ENCODE results near the gene APOBEC3A. TPM values are rescaled to one million over a fixed set of nuclear protein-coding genes. Genes with fewer than 3 reads are reported as not detected.
"Not testable (repeated sequence)": the region's sequence is repeated elsewhere in the genome, so short reads cannot be mapped to it uniquely, and the experiment has no call there.

Gene APOBEC3A
- total RNA-seq, 2 experiments from 2014 or later = 0.17 TPM; not detected in 1

DNA sequence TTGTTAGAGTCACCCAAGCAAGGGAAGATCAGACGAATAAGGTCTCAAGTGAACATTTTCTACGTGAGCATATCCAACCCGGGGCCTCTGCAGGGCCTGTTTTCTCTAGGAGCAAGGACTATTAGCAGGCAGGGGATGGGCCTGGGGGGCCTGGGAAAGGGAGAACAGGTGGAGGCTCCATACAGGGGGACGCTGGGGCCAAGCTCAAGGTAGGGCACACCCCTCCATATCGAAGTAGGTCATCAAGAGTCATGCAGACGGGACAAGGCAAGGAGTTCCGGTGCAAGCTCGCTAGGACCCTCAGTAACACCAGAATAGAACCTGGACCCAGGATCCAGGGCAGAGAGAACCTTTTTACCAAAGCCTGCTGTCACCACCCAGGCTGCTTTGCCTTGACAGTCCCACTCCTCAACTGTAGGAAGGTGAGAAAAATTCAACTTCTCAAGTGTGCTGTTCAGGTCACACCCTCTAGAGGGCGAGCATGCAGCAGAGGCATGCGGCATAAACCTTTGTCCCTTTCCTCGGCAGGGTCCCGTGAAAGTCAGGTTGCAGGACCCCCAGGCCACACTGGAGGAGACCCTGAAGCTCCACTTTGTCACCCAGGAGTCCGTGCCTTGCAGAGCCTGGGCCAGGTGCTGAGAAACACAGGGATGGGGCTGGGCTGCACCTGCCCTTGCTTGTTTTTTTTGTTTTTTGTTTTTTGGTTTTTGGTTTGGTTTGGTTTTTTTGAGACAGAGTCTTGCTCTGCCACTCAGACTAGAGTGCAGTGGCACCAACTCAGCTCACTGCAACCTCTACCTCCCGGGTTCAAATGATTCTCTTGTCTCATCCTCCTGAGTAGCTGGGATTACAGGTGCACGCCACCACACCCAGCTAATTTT lies 16.1 kb downstream of the APOBEC3A start:
- intact Hi-C loops (cut with micrococcal nuclease) = loop anchor here (1.0 kb wide), 1 partner anchor 30 kb away; no protein-coding TSS in a partner anchor
- ChIA-PET CTCF (interaction anchor here (0.6 to 7.1 kb wide), 15 partner anchors 10 to 272 kb away, joined by 3 to 51 read pairs (median 5); no protein-coding TSS in a partner anchor), POLR2A (no interaction called here)
- Mint-ChIP-seq H3K4me1 (ENCODE audit: low read depth) (peaks cover 7% of the 10 kb centered on the region), H3K4me3 (no peak overlapping the region), H3K27me3 (peaks cover 7% of the 10 kb centered on the region), H3K36me3 (no peaks in the 10 kb centered on the region), H3K9me3 (no peaks in the 10 kb centered on the region), H3K27ac (no peak overlapping the region)
- DNase-seq = peak; percentile 73

DNA sequence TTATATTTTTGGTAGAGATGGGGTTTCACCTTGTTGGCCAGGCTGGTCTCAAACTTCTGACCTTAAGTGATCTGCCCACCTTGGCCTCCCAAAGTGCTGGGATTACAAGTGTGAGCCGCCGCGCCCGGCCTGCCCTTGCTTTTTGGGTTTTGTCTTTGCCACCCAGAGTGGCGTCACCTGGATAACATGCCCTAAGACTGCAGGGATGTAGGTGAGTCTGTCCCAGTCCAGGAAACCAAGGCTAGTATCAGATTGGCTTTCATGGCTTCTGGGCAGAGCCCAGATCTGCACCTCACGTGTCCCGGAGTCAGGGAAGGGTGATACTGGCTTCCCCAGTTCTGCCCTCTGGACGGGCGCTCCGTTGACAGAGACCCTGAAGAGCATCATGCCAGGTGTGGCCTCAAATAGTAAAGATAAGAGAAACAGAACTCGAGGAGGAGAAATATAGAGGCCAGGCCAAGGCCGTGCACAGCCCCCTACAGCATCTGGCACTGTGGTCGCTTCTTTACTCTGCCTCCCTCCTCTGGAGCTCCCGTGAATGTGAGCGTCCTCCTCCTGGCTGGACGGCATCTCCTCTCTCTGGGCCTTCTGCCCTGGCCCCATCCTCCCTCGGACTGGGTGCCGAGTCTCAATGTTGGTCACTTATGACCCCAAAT lies 16.9 kb downstream of the APOBEC3A start:
- intact Hi-C loops (cut with micrococcal nuclease) = no loop called here
- Mint-ChIP-seq H3K4me3 (no peak overlapping the region), H3K9me3 (no peaks in the 10 kb centered on the region), H3K4me1 (ENCODE audit: low read depth) (peaks cover 7% of the 10 kb centered on the region), H3K36me3 (no peaks in the 10 kb centered on the region), H3K27ac (no peak overlapping the region), H3K27me3 (peaks cover 7% of the 10 kb centered on the region)
- ChIA-PET CTCF (interaction anchor here (0.6 to 7.1 kb wide), 11 partner anchors 9 to 271 kb away, joined by 3 to 51 read pairs (median 3); no protein-coding TSS in a partner anchor), POLR2A (no interaction called here)
- DNase-seq = no peak

- Mint-ChIP-seq H3K4me1 (ENCODE audit: low read depth) (peaks cover 7% of the 10 kb centered on the region), H3K9me3 (no peaks in the 10 kb centered on the region), H3K36me3 (no peaks in the 10 kb centered on the region), H3K4me3 (no peak overlapping the region), H3K27me3 (peaks cover 7% of the 10 kb centered on the region), H3K27ac (no peak overlapping the region)
- DNase-seq = no peak
- ChIA-PET POLR2A (no interaction called here), CTCF (interaction anchor here (1.2 to 7.1 kb wide), 6 partner anchors 10 to 206 kb away, joined by 3 to 51 read pairs (median 8); no protein-coding TSS in a partner anchor)
- intact Hi-C loops (cut with micrococcal nuclease) = no loop called here
These were observed 17.4 kb downstream of the APOBEC3A start for GRCh38 chr22:38974826-38975175.

DNA sequence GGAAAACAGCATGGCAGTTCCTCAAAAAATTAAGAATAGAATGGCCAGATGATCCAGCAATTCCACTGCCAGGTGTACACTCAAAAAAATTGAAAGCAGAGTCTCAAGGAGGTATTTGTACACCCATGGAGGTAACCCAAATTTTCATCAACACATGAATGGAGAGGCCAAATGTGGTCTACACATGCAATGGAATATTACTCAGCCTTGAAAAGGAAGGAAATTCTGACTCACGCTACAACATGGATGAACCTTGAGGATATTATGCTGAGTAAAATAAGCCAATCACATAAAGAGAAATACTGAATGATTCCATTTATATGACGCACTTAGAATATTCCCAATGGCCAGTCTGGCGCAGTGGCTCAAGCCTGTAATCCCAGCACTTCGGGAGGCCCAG lies 19.9 kb downstream of the APOBEC3A start:
- H3K27ac Mint-ChIP-seq; H3K27me3 Mint-ChIP-seq; POLR2A ChIA-PET; H3K36me3 Mint-ChIP-seq; DNase-seq; H3K9me3 Mint-ChIP-seq; intact Hi-C loops (cut with micrococcal nuclease); H3K4me3 Mint-ChIP-seq: not testable (repeated sequence)
- peaks cover 18% of the 10 kb centered on the region for H3K4me1 Mint-ChIP-seq (ENCODE audit: low read depth)
- CTCF ChIA-PET = interaction anchor here (0.7 kb wide), 1 partner anchor 134 kb away, joined by 6 read pairs; no protein-coding TSS in a partner anchor

- POLR2A ChIA-PET, DNase-seq, H3K27me3 Mint-ChIP-seq, H3K27ac Mint-ChIP-seq, H3K4me3 Mint-ChIP-seq: not testable (repeated sequence)
- H3K36me3 Mint-ChIP-seq = peaks cover 12% of the 10 kb centered on the region
- intact Hi-C loops (cut with micrococcal nuclease) = loop anchor here (10.0 kb wide), 1 partner anchor 226 kb away; the partner anchor contains the start of gene SUN2
- CTCF ChIA-PET = interaction anchor here (0.6 to 2.5 kb wide), 3 partner anchors 22 to 110 kb away, joined by 3 to 8 read pairs (median 8); no protein-coding TSS in a partner anchor
- H3K9me3 Mint-ChIP-seq = peaks cover 15% of the 10 kb centered on the region
- H3K4me1 Mint-ChIP-seq (ENCODE audit: low read depth) = peaks cover 41% of the 10 kb centered on the region
These were observed 23.2 kb downstream of the APOBEC3A start for GRCh38 chr22:38980587-38980986.

DNA sequence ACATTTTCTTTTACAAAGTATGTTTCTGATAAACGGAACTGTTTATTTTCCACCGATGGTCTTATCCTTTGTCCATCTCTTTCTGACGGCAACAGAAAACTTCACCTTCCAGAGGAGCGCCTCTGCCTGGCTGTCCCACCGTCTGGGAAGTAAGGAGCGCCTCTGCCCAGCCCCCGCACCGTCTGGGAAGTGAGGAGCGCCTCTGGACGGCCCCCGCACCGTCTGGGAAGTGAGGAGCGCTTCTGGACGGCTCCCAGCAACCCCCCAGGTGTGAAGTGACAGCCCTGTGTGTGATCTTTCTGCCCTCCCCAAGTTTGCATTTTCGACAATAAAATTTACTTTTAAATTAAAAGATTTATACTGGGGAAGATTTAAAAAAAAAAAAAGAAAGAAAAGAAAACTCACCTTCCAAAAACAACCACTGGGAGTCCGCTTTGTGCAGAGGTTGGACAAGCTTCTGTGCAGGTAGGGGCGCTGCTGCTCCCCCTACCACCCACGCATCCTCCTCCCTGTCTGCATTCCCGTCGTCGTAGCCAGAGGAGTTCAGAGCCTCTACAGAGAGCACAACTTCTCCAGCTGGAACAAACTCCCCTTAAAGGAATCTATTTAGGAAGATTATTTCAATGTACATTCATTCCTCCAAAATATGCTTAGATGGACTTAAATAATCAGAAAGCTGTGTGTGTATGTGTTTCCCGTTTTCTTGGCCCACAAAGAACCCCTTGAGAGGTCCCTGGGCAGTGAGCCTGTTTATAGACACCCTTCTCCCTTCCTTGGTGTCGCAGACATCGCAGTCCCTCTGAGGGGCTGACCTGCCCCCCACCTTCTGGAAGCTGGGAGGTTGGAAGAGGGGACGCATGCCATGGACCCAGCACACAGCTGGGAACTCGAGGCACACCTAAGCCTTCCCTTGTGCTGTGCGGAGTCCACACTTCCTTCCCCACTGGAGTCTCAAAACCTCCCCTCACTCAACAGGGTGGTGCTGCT lies 23.9 kb downstream of the APOBEC3A start:
- CTCF ChIA-PET = interaction anchor here (0.6 to 2.5 kb wide), 5 partner anchors 22 to 111 kb away, joined by 3 to 8 read pairs (median 5); no protein-coding TSS in a partner anchor
- peak overlapping the region; percentile 83 for H3K27ac Mint-ChIP-seq
- H3K4me3 Mint-ChIP-seq = peak overlapping the region; percentile 64
- peaks cover 15% of the 10 kb centered on the region for H3K36me3 Mint-ChIP-seq
- H3K9me3 Mint-ChIP-seq = peaks cover 15% of the 10 kb centered on the region
- intact Hi-C loops (cut with micrococcal nuclease) = loop anchor here (10.0 kb wide), 1 partner anchor 226 kb away; the partner anchor contains the start of gene SUN2
- H3K27me3 Mint-ChIP-seq = no peaks in the 10 kb centered on the region
- peaks cover 49% of the 10 kb centered on the region for H3K4me1 Mint-ChIP-seq (ENCODE audit: low read depth)
- POLR2A ChIA-PET = interaction anchor here (1.1 kb wide), 1 partner anchor 40 kb away, joined by 4 read pairs; no protein-coding TSS in a partner anchor
- peak; percentile 42 for DNase-seq

GRCh38 chr22:38981992-38982927 lies 24.9 kb downstream of the APOBEC3A start, which contains the start of gene APOBEC3B:
TSS of gene APOBEC3B (plus strand) at chr22:38982347. CDS start at chr22:38982454, 107 bp downstream.
- peaks cover 55% of the 10 kb centered on the region for H3K4me1 Mint-ChIP-seq (ENCODE audit: low read depth)
- H3K27ac Mint-ChIP-seq = peak within 1 kb of the TSS; percentile 83
- peak within 1 kb of the TSS; percentile 64 for H3K4me3 Mint-ChIP-seq
- peaks cover 16% of the 10 kb centered on the region for H3K36me3 Mint-ChIP-seq
- CTCF ChIA-PET = interaction anchor here (0.6 to 2.3 kb wide), 3 partner anchors 21 to 112 kb away, joined by 3 to 8 read pairs (median 5); no protein-coding TSS in a partner anchor
- no peaks in the 10 kb centered on the region for H3K27me3 Mint-ChIP-seq
- POLR2A ChIA-PET = interaction anchor here (1.1 kb wide), 1 partner anchor 41 kb away, joined by 4 read pairs; no protein-coding TSS in a partner anchor
- H3K9me3 Mint-ChIP-seq = peaks cover 15% of the 10 kb centered on the region
- intact Hi-C loops (cut with micrococcal nuclease) = loop anchor here (1.0 to 10.0 kb wide), 2 partner anchors 28 to 227 kb away; partner anchors contain the start of gene SUN2
- DNase-seq = peak; percentile 90

DNA sequence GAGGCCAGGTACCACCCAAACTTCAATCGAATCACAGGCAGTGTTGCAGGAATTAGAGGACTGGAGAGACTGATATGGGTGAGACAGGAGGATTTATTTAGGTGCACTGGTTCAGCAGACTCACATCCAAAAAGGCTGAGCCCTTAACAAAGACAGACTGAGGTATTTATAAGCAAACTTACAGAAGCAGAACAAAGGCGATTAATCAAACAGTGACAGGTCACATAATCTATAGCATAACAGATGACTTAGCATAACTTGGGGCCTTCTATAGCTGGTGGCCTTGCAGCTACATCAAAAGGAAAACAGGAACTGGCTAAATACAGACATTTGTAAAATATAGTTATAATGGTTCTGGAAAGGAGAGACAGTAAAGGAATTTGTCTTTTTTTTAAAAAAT lies 26.8 kb downstream of the APOBEC3A start:
- CTCF ChIA-PET = interaction anchor here (0.9 to 3.2 kb wide), 6 partner anchors 10 to 114 kb away, joined by 3 to 18 read pairs (median 6); no protein-coding TSS in a partner anchor
- H3K36me3 Mint-ChIP-seq = peaks cover 17% of the 10 kb centered on the region
- peak overlapping the region; percentile 84 for H3K27ac Mint-ChIP-seq
- intact Hi-C loops (cut with micrococcal nuclease) = loop anchor here (10.0 kb wide), 1 partner anchor 229 kb away; the partner anchor contains the start of gene SUN2
- H3K4me3 Mint-ChIP-seq = peak overlapping the region; percentile 1
- no peaks in the 10 kb centered on the region for H3K27me3 Mint-ChIP-seq
- peaks cover 15% of the 10 kb centered on the region for H3K9me3 Mint-ChIP-seq
- POLR2A ChIA-PET = interaction anchor here (1.4 kb wide), 1 partner anchor 30 kb away, joined by 6 read pairs; no protein-coding TSS in a partner anchor
- H3K4me1 Mint-ChIP-seq (ENCODE audit: low read depth) = peaks cover 73% of the 10 kb centered on the region
- no peak for DNase-seq

DNA sequence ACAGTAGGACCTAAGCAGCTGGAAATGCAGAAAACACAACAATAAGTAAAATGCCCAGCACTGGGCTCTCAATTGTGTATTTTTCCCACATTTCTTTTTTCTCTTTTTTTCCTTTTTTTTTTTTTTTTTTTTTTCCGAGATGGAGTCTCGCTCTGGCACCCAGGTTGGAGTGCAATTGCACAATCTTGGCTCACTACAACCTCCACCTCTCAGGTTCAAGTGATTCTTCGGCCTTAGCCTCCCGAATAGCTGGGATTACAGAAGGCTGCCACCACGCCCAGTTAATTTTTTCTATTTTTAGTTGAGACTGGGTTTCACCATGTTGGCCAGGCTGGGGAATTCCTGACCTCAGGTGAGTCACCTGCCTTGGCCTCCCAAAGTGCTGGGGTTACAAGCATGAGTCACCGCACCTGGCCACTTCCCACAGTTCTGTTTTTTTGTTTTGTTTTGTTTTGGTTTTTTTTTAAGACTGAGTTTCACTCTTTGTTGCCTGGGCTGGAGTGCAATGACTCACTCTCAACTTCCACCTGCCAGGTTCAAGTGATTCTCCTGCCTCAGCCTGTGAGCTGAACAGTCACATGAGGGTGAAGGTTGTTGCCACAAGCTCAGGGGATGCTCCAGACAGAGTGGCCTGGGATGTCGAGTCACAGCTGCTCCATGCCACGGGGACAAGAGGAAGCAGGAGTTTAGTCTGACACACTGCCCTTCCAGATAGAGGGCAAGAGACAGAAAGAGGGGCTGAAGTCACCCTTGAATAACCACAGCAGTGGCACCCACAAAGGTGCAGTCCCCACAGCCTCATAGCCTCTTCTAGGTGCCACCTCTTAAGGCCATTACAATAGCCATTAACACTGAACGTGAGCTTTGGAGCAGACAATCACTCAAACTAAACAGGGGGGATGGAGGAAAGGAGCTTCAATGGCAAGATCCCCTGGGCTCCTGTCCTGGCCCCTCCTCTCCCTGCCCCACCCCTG lies 27.7 kb downstream of the APOBEC3A start:
- Mint-ChIP-seq H3K4me3 (peak overlapping the region; percentile 36), H3K4me1 (ENCODE audit: low read depth) (peaks cover 80% of the 10 kb centered on the region), H3K36me3 (peaks cover 17% of the 10 kb centered on the region), H3K27ac (peak overlapping the region; percentile 84), H3K9me3 (peaks cover 15% of the 10 kb centered on the region)
- POLR2A ChIA-PET = interaction anchor here (0.6 to 2.2 kb wide), 6 partner anchors 18 to 275 kb away, joined by 3 to 13 read pairs (median 4); no protein-coding TSS in a partner anchor
- intact Hi-C loops (cut with micrococcal nuclease) = loop anchor here (1.0 to 10.0 kb wide), 6 partner anchors 18 to 230 kb away; partner anchors contain the start of gene SUN2
- CTCF ChIA-PET = interaction anchor here (0.6 to 3.2 kb wide), 8 partner anchors 11 to 454 kb away, joined by 3 to 18 read pairs (median 4); no protein-coding TSS in a partner anchor
- not testable (repeated sequence) for H3K27me3 Mint-ChIP-seq
- DNase-seq = peak; percentile 95

Data from activated CD4-positive, alpha-beta memory T cell treated with anti-CD3 and anti-CD28 coated beads for 36 hours (primary cell).